ENCODE measurements around the gene GNMT. TPM values are rescaled to one million over a fixed set of nuclear protein-coding genes. Genes with fewer than 3 reads are reported as not detected.

GNMT gene
- total and polyA plus RNA-seq, 9 of the 15 experiments (the other 6 are each of a cell fraction or from before 2014, with no cell fraction given): 0.11 to 0.29 (median 0.15) TPM; not detected in 6

- TF ChIP-seq RNF219 (CRISPR knock-in tag; IDR thresholded peaks at IDR 0.05): no peak
- peak; percentile 74; the same call in 1 of the 2 replicates for TF ChIP-seq LARP7 (IDR thresholded peaks at IDR 0.05)
- 0 out of 2 replicates have a peak, but pooled peaks have one; percentile 6 for TF ChIP-seq ZNF12 (CRISPR knock-in tag; IDR thresholded peaks at IDR 0.05)
- TF ChIP-seq CTCF (IDR thresholded peaks at IDR 0.05 in 2 of 3, conservative IDR thresholded peaks at IDR 0.05 in 1 of 3; ENCODE audit: insufficient read depth in 2 of 3, low read depth in 1 of 3, low read length in 3 of 3): peak in 1 of 3 experiments; percentile 5; a peak in 1 of 6 replicates
- 0 out of 2 replicates have a peak, but pooled peaks have one; percentile 35 for TF ChIP-seq ZBTB43 (CRISPR knock-in tag; IDR thresholded peaks at IDR 0.05)
- TF ChIP-seq ETV5 (CRISPR knock-in tag; IDR thresholded peaks at IDR 0.05; ENCODE audit: low read depth): 0 out of 2 replicates have a peak, but pooled peaks have one; percentile 2
- 0 out of 2 replicates have a peak, but pooled peaks have one; percentile 27 for TF ChIP-seq MTA3 (IDR thresholded peaks at IDR 0.05; ENCODE audit: borderline replicate concordance)
- no peak for TF ChIP-seq ZNF778 (CRISPR knock-in tag; IDR thresholded peaks at IDR 0.05)
- peak; percentile 38; the same call in 1 of the 2 replicates for TF ChIP-seq POLR2A (conservative IDR thresholded peaks at IDR 0.05)
- TF ChIP-seq ARID1B (IDR thresholded peaks at IDR 0.05): peak; percentile 47; the same call in 1 of the 2 replicates
- TF ChIP-seq JUN (IDR thresholded peaks at IDR 0.05; ENCODE audit: borderline replicate concordance, low read depth, low read length): no peak
- TF ChIP-seq JUN (CRISPR knock-in tag; IDR thresholded peaks at IDR 0.05; ENCODE audit: borderline replicate concordance): no peak
- no peak for TF ChIP-seq ZNF717 (CRISPR knock-in tag; IDR thresholded peaks at IDR 0.05)
- 0 out of 2 replicates have a peak, but pooled peaks have one; percentile 28 for TF ChIP-seq ELF2 (CRISPR knock-in tag; IDR thresholded peaks at IDR 0.05)
- TF ChIP-seq SAFB (IDR thresholded peaks at IDR 0.05; ENCODE audit: borderline replicate concordance, low read depth, low read length): no peak
- TF ChIP-seq SAP30 (IDR thresholded peaks at IDR 0.05; ENCODE audit: borderline replicate concordance, insufficient read depth, low read depth, low read length, poor library complexity, severe bottlenecking): peak; percentile 68
- TF ChIP-seq ERF (CRISPR knock-in tag; IDR thresholded peaks at IDR 0.05): peak; percentile 22; the same call in 1 of the 2 replicates
- no peak for TF ChIP-seq USF1 (CRISPR knock-in tag; IDR thresholded peaks at IDR 0.05)
- TF ChIP-seq DPF2 (IDR thresholded peaks at IDR 0.05): peak; percentile 49
- 0 out of 2 replicates have a peak, but pooled peaks have one; percentile 26 for TF ChIP-seq SMARCA4 (IDR thresholded peaks at IDR 0.05)
- TF ChIP-seq SIN3A (IDR thresholded peaks at IDR 0.05; ENCODE audit: borderline replicate concordance in 2 of 2, control insufficient read depth in 1 of 2, low read depth in 2 of 2, low read length in 2 of 2): peak in 1 of 2 experiments; percentile 93; a peak in 1 of 4 replicates
Measured at GRCh38 chr6:43013097-43013842, 52.7 kb downstream of the GNMT start (continued).

Measured in K562 (cell line).